Hematopoietic multipotent progenitor cell treated with erythropoietin and hydrocortisone succinate and interleukin-3 and kit ligand, for 15 days (in vitro differentiated cells): ENCODE measurements around the gene CLDN16.

Experiments
- DNase-seq: peaks from one replicate; pipeline ENCODE4 v3.0.0-alpha.2; 2015; ENCODE audit warnings: low spot score

The CLDN16 gene

DNA sequence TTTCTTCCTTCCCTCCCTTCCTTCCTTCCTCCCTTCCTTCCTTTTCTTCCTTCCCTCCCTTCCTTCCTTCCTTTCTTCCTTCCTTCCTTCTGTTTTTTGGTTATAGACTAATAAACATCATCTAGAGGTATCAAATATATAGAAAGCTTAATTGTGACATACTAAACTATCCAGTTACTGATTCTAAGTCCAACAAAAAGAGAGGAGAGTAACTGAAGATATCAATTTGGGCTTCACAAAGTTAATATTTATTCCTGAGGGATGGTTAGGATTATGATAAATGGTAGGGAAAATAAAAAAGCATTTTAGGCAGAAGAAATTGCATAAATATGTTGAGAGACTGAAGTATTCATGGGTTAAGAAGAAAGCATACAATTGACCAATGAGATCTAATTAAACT, 7.8 kb upstream of the CLDN16 start:
- DNase-seq: no peak

DNA sequence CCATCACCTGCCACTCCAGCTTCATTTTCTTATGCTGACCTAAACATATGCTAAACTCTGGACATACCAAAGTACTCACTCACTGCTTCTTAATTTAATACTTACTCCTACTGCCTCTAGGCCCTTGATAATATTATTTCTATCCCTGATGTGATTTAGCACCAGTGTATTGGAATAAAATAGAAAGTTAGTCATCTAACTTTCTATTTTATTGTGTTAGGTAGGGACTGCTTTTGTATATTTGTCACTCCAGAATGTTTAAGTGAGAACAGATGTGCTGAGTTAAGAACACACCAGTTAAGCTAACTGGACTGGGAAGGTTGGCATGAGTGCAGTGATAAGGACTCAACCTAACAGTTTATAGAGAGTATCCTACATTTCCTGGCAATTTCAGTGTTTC, 6.5 kb upstream of the CLDN16 start:
- DNase-seq: no peak

DNA sequence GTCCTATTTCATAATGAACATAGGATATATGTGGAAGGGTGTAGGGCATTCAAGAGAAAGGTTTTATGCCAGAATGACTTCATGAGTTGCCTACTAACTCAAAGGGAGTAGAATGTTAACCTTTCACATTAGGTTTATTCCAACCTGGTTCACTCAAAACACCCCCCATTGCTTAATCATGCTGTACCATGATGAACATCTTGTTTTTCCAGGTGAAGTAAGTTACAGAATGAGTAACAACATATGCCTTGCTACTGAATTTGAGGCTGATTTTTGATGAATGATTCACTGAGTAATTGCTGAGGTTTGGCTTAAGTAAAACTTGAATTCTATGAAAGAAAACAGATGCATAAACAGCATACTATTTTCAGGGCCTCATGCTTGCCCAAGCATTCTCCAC, 5.9 kb upstream of the CLDN16 start:
- DNase-seq: no peak

DNA sequence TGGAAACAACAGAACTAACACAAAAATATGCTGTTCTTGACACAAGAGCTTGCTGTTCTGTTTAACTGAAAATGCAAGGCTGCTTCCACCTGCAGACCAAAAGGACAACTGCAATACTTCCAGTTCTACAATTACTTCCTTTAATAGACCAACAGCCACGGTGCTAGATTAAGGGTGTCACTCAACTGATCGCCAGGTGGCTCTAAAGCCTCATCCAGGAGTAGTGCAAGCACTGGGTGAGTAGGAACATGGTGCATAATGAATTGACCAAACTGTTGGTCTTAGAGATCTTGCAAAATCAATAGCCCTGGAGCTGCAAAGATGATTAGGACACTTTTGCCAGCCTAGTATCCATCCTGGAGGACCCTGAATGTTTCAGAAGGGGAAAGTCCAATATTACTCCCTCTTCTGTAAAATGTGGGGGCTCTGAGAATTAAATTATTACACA, 3.6 kb upstream of the CLDN16 start:
- DNase-seq: no peak

DNA sequence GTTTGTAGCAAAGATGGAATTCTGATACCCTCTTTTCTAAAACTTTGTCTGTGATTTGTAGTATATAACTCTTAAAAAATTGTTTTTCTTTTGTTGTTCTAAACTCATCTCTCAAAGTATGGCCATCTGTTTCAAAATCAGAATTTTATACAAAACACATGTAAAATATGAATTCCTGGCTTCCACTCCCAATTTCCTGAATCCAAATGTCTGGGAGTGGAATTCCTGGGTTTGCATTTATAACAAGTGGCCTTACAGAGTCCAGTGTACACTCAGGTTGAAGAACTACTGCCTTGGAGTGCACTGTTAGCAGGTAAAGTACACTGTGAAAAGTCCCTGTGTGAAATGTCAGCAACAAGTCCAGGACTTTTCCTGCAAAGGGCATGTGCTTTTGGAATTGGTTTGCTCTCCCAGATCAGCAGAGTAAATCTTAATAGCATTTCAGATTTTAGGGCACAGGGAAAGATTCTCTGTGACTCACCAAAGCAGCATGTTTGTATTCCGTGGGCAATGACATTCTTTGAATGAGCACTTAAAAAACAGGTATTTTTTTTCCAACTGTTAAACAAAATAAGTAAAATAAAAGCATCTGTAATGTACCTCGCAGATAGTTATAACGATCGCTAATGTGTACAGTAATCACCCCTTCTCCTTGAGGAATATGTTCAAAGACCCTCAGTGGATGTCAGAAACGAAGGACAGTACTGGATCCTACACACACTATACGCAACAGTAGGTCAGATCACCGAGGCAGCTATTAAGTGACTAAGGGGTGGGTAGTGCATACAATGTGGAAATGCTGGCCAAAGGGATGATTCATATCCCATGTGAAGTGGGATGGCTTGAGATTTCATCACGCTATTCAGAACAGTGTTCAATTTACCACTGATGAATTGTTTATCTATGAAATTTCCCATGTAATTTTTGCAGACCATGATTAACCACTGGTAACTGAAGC, 2.0 kb upstream of the CLDN16 start:
- DNase-seq: no peak

DNA sequence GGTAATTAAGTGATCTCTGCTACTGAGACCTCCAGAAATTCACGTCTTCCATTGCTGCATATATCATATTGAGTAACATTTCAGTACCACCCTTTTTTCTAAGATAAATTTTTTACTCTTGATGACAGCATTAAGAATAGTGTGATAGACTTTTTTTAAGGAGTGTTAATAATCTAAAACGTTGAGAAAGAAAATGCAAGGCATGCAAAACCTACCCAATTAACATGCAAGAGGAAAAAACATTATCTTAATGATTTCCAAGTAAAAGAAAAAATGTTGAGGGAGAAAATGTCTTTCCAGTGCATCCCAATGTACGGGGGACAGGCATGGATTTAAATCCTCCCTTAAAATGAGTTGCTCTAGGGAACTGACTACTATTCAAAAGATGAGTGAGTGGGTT, 740 bp downstream of the CLDN16 start:
- DNase-seq: no peak

DNA sequence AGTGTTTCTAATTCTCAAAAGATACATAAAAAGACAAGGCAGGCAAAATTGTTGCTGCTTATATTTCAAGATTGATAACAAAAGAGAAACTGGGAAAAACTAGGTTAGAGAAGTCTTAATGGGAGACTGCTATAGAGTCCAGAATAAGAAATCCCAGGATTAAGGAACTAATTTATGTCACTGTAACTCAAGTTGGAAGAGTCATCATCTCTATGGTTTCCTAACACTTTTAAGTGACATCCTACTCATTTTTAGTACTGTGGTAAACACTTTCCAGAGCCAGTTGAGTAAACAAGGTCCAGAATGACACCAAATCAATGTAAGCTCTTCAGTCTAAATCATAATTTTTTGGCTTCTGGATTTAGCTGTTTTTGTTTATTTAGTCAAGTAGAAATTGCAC, 8.0 kb downstream of the CLDN16 start:
- DNase-seq: no peak

DNA sequence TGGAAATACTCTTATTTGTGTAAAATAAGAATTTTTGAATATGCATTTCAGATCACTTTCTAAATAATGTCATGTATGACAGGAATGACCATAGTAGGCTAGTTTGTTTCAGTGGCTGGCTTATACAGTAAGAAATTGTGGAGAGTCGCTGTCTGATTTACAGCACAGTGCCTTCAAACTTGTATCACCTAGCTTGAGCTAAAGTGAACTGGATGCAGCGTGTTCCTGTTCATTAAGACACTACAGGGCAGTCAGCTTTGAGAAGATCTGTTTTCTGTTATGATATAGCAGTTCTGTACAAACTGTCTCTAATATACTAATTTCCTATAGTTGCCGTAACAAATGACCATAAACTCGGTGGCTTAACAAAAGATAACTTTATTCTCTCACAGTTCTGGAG, 9.9 kb downstream of the CLDN16 start:
- DNase-seq: no peak

DNA sequence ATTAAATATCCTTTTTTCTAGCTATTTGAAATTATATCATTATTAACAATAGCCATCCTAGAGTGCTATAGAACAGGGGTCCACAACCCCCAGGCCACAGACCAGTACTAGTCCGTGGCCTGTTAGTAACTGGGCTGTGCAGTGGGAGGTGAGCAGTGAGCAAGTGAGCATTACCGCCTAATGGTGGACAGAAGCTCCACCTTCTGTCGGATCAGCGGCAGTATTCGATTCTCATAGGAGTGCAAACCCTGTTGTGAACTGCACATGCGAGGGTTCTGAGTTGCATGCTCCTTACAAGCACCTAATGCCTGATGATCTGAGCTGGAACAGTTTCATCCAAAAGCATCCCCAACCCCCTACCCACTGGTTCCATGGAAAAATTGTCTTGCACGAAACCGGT, 11.7 kb downstream of the CLDN16 start:
- DNase-seq: no peak

DNA sequence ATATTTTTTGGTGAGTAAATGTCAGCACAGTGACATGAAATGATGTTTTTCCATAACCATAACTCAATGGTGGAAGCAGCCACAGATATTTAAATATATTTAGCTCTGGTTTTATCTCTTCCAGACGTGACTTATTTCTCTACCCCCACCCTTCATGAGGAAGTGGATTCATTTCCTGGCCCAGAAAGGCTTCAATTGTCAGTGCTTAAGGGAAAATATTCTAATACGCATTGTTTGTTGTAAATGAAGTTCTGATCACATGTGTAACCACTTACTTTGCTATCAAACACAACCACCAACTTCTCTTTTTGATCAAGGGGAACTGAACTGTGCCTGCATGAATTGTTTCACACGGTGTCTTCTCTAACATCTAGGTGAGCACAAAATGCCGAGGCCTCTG, 14.0 kb downstream of the CLDN16 start:
- no peak for DNase-seq

DNA sequence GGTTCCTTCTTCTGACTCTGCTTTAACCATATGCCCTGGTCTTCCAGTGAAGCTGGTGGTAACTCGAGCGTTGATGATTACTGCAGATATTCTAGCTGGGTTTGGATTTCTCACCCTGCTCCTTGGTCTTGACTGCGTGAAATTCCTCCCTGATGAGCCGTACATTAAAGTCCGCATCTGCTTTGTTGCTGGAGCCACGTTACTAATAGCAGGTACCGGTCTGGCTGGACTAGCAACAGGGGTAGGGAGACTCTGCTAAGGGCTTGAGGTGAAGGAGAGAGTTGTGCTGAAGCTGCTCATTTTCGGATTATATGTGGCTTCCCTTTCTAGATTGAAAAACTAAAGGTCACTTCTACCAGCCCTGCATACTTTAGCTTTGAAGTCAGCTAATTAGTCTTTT, 16.8 kb downstream of the CLDN16 start:
- DNase-seq: no peak

DNA sequence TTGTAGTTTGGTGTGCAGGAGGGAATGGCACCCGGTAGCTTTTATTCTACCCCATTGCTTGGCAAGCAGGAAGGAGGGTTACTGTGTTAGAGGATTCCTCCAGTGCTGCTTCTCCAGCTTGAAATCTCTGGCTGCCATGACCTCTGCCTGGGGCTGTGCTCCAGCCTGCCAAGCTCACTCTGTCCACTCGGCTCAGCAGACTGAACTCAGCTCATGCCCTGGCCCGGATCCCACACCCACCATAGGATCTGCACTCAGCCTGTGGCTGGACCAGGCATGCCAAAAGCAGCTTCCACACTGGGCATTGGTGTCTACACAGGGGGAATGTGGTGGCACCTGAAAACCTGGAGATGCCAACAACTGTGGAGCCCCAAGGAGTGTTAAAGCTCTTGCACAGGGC, 26.3 kb downstream of the CLDN16 start:
- DNase-seq: no peak

DNA sequence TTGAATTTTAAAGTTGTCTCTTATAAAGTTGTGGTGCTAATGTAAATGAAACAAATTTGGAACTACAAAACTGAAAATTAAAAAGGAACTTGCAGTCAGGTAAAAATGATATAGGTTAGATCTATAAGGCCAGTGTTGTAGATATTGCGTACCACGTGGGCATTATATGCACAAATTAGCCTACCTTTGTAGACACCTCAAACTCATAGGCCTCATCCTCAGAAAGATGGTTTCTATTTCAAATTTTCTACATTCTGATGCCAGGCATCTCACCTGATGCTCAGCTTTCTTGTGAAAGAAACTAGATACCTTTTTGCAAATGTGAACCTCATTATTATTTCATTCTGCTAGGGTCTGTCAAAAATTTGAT, 36.1 kb downstream of the CLDN16 start:
- DNase-seq: no peak

DNA sequence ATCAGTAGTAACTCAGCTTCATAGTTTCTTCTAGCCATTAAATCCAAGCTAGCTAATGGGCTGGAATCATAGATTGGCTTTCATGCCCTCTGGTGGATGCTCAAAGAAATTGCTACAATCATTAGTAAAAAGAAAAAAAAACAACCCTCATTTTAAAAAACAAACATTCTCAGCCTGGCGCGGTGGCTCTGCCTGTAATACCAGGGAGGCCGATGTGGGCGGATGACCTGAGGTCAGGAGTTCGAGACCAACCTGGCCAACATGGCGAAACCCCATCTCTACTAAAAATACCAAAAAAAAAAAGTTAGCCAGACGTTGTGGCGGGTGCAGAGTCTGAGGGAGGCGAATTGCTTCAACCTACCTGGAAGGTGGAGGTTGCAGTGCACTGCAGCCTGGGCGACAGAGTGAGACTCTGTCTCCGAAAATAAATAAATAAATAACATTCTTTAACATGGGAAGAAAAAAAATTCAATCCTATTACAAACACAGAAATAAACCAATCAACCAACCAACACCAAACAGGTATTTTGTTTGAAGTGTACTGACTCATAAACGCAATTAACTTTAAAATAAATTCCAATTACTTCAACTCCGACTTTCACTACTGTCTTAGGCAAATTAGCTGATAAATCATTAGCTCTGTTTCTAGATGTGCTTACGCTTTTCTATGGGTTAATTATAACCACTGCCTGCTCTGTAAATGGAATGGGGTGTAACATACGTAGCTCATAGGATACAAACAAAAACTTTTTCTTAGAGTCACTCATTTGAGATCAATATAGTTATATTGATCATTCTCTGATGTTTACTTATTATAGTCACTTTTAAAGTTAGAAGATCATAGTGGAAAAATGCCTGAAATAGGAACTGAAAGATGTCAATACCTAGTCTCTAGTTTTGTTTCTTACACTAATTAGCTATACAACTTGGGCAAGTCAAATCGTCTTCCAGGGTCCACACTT, 36.8 kb downstream of the CLDN16 start:
- DNase-seq: peak; percentile 5

DNA sequence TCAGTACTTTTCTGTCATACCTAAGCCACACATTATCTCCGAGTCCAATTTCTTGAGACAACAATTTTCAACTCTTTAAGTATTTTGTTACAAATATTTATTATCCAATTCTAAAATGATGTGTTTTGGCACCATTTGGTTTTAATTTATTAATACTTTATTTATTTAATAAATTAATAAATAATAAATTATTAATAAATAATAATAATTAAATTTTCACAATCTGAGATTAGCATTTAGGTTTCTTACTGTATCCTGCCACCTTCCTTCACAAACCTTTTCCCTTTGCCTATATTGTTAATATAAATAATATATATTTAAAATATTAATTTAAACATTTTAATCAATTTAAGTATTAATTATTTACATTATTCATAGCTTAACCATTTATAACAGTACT, 37.9 kb downstream of the CLDN16 start:
- DNase-seq: no peak

DNA sequence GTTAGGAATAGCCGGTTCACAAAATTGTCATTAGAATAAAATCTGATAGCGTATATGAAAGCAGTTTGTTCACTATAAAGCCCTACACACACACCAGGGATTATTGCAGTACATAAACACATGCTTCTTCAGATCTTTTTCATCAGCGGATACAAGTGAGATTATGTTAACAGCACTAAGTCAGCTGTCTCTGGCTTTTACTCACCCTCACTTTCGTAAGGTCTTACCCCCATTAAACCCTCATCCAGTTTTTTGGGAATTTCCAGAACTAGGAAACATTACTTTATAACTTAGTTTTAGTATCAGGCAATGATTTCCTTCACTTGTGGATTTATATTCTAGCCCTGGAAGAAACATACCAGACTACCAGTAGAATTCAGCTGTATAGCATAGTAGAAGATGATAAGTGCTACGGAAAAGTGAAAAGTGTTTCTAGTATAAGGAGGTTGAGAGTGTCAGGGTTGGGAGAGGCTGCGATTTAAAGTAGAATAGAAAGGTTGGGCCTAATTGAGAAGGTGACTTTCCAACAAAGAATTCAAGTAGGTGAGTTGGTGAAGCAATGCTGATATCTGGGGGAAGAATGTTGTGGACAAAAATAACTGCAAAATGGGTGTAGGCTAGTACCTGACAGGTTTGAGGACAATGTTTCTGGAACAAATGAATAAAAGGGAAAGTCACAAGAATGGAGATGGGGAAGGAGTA, 39.0 kb downstream of the CLDN16 start:
- DNase-seq: no peak

DNA sequence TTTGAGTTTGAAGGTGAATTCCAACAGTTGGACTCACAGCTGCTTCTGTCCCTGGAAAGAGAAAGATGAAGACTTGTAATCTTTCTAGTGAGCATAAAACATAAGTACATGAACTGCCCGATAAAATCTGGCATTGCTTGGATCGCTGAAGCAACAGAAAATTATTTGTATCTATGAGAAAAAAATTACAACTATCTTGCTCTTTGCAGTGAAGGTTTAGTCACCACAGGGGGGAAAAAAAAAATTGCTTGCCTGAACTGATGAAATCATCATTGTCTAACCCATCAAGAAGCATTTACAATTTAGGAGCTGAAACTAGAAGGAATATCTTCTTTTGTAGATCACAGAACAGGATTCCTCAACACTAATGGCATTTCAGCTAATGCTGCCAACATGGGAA, 41.7 kb downstream of the CLDN16 start:
- DNase-seq: no peak

DNA sequence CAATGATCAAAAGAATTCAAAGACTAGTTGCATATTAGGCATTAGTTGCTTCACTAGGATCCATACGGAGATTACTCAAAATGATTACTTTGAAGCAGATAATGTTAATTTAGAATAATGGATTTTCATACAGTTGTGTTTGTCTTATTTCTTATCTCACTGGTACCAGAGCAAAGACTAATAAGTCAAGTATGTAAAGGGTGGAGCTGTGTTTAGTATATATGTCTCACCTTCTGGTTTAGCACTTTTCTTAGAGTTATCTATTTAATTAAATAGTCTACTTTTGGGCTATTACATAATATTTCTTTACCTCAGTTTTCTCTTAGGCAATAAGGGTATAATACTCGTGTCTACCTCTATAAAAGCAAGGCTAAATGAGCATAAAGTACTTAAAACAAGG, 42.9 kb downstream of the CLDN16 start:
- no peak for DNase-seq

DNA sequence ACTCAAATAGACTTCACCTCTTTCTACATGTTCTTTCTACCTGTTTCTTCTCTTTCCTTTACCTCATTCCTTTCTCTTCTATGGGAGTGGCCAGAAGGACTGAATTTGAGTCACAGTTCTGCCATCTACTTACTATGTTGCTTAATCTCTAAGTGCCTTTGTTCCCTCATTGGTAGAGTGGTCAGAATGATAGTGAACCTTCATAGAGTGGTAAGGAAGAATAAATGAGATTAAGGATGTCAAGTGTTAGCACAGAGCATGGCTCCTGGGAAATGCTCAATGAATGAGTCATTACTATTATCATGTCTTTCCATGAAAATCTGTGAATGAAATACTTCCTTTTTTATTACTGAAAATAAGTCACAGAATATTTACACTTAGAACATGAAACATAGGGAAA, 44.3 kb downstream of the CLDN16 start:
- no peak for DNase-seq

DNA sequence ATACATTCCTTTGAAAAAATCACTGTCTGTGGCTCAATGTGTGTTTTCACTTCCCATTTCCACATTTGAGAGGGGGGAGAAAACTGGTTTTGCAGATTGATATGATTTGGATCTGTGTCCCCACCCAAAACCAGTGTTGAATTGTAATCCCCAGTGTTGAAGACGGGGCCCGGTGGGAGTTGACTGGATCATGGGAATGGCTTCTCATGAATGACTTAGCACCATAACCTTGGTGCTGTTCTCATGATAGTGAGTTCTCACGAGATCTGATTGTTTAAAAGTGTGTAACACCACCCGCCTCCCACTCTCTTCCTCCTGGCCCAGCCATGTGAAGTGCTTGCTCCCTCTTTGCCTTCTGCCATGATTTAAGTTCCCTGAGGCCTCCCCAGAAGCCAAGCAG, 45.7 kb downstream of the CLDN16 start:
- no peak for DNase-seq

DNA sequence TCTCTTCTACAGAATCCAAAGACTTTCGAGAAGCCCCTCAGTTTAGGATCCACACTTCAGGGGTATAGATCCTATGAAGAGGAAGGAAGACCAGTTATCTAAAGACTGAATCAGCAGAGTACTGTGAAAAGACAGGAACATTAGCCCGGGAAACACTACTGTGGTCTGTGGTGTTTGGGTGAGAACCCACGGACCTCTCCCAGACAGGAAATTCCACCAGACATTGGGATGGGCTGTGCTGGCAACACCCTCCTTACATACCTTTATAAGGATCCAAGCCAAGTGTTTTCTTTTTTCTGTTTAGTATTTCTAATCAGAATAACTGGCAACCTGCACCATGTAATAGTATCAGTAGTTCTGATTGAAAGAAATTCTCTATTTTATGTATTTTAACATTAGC, 47.7 kb downstream of the CLDN16 start:
- DNase-seq: no peak

DNA sequence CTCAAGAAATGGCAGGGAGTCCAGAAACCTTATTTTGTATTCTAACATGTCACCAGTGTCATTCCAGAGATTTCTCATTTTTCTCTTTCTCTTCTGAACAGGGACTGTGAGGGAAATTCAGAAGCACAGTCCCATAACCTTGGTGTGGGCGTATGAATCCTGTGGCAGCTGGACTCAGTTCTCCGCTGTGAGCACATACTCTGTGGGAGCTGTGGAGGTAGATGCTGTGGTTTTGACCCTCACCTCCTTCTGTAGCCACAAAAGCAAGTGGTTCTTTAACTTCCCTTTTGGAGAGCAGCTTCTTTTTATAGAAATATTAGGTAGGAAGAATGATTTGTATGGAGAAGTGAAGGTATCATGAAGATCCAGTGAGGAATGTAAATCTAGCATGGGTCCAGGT, 48.4 kb downstream of the CLDN16 start:
- no peak for DNase-seq
